G401.6 (cell line): ENCODE data around the gene POLR3F.
"Not testable (repeated sequence)": the region's sequence is repeated elsewhere in the genome, so short reads cannot be mapped to it uniquely, and the experiment has no call there.

ENCODE experiments used
- FAIRE-seq: peaks from 2 replicates; lab custom pipeline; 2012; peaks lifted over from hg19 to GRCh38; lab: Jason Lieb, UNC

The POLR3F gene

DNA sequence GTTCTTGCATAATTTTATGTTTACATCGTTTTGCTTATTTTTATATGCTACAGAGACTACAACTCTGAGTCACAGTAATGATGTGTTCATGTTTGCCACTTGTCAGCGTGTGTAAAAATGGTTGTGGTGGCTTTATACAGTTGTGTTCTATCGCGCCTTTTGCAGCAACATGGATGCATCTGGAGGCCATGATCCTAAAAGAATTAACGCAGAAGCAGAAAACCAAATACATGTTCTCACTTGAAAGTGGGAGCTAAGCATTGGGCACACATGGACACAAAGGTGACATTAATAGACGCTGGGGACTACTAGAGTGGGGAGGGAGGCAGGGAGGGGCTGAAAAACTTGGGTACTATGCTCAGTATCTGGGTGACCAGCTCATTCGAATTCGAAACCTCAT is 39.6 kb downstream of the POLR3F start:
- no peak for FAIRE-seq

DNA sequence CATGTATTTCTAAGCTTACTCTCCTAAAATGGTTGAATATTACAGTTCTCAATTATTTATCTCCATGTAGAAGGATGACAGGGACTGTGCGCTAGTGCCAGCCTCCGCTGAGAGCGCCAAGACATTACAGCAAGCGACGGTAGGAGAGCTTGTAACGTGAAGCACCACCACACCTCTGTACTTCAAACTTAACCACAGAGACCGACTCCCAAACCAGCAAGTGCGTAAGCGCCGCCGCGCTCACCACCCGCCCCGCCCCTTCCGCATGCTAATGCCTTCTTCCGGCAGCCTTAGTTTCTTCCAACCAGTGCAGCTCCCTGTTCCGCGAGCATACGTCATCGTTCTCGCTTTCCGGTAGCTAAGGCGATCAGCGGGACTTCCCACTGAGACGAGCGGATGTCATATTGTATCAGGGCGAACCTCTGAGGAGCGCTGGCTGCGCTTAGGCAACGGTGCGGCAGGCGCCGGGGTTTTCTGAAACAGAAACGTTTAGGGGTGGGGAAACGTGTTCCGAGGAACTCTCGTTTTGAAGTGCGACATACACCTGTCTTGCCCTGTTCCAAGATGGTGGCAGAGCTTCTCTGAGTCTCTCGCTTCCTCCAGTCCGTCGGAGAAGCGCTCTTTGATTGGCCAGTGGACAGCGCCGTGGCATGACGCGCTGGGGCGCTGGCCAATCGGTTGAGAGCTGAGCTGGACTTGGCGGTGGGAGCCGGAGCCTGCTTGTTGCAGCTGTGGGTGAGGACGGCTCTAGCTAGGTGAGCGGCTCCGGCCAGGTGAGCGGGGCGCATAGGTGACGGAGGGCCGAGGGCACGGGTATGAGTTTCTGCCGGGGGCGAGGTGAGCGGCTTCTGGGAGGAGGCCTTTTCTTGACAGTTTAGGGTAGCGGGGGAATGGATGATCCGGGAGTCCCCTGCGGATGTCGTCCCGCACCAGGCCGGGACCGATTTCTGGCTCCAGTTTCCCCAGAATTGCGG is 40.3 kb downstream of the POLR3F start, which contains the start of gene SEC23B:
TSS of gene SEC23B (plus strand) at position 723 of the 974 bp plus-strand sequence. CDS start 2,896 bp downstream, outside the sequence.
- FAIRE-seq, result peak; percentile 97

DNA sequence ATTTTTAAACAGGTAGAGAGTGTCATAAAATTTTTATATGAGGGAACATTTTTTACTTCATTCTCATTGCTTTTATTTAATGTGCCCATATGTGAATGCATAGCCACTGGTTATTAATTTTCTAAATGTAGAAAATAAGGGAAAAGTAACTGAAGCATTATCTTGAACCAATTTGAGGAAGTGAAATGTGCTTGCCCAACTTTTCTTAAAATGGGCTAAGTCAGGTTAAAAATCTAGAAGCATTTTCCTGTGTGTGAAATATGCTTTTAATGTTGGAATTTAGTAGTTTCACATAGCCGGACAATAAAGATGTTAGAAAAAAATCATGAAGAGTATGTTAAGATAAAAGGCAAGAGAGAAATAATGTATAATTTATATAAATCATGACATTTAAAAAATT is 44.4 kb downstream of the POLR3F start:
- FAIRE-seq, result no peak

DNA sequence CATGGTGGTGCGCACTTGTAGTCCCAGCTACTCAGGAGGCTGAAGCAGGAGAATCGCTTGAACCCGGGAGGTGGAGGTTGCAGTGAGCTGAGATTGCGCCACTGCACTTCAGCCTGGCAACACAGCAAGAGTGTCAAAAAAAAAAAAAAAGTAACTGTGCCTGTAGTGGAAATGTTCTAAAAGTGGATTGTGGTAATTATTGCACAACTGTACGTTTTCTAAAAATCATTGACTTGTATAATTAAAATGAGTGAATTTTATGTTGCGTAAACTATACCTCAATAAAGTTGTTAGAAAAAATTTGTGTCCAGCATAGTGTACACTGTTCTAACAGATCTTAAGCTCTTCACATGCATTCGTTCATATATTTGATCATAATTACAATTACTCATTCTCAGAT is 46.0 kb downstream of the POLR3F start:
- FAIRE-seq, result no peak

DNA sequence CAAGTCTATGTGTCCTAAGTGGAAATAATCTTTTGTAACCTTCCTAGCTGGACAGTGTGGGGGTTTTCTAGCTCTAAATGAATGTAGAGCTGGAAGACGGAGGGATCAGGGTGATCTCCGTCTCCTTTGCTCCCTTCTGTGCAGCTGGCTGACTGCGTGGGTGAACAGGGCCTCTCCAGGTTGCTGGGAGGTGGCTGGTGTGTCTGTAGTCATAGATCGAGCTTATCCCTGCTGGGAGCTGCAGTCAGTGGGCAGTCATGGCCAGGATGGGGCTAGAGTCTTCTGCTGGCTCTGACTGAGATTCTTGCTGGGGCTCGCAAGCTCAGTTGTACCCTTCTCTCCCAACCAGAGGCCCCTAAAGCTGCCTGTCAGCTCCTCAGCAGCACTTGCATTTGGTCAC is 46.9 kb downstream of the POLR3F start:
- FAIRE-seq, result no peak

DNA sequence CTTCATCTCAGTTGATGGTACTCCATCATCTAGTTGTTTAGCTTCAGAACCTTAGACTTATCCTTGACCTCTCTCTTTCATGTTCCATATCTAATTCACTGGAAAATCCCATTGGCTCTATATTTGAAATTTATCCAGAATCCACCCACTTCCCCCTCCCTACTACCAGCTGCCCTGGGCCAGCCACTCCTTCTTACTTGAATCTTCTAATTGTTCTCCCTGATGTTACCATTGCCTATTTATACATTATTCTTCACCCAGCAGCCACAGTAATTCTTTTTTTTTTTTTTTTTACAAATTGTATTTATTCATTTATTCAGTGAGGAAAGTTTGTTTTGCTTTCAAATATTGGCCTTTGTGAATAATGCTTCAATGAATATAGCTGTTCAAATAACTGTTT is 48.8 kb downstream of the POLR3F start:
- no peak for FAIRE-seq

DNA sequence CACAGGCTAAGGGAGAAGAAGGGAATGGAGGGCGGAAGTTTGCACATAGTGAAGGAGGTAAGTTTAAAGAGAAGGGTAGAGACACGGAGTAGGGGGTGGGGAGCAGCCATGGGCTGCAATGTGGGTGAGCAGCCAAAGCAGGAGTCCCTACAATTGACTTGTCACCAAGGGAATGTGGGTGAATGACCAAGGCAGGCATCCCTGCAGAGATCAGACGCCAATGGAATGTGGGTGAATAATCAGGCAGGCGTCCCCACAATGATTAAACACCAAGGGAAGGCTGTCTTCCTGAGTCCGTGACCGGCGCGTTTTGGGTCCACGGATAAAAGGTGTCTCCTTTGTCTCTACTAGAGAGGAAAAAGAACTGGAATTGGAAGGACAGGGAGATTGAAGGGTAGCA is 54.9 kb downstream of the POLR3F start:
- not testable (repeated sequence) for FAIRE-seq

DNA sequence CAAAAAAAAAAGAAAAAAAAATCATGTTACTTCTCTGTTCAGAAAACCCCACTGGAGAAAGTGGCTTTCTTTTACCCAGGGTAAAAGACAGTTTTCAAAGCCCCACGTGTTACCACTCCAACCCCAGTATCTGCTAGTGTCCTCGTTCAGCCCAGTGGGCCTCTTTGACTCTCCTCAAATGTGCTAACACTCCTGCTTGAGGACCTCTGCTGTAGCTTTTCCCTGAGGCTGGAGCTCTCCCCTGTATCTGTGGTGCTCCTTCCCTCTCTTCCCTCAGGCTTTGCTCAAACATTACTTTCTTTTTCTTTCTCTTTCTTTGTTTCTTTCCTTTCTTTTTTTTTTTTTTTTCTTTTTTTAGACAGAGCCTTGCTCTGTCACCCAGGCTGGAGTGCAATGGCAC is 55.9 kb downstream of the POLR3F start:
- no peak for FAIRE-seq

DNA sequence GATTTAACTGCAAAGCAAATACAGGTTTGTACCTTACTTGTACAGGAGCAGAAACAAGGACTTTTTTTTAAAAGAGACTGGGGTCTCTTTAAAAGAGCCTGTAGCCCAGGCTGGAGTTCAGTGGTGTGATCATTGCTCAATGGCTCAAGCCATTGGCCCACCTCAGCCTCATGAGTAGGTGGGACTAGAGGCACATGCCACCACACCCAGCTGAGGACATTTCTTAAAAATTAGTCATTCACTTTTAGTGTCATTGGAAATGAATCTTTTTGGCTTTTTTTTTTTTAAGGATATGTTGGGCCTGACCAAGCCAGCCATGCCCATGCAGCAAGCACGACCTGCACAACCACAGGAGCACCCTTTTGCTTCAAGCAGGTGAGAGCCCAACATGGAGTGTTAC is 57.5 kb downstream of the POLR3F start:
- FAIRE-seq, result no peak

DNA sequence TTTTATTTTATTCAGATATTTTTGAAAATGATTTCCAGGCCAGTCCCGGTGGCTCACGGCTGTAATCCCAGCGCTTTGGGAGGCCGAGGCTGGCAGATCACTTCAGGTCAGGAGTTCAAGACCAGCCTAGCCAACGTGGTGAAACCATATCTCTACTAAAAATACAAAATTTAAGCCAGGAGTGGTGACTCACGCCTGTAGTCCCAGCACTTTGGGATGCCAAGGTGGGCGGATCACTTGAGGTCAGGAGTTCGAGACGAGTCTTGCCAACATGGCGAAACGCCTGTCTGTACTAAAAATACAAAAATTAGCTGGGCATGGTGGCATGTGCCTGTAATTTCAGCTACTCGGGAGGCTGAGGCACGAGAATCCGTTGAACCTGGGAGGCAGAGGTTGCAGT is 59.6 kb downstream of the POLR3F start:
- FAIRE-seq, result not testable (repeated sequence)

DNA sequence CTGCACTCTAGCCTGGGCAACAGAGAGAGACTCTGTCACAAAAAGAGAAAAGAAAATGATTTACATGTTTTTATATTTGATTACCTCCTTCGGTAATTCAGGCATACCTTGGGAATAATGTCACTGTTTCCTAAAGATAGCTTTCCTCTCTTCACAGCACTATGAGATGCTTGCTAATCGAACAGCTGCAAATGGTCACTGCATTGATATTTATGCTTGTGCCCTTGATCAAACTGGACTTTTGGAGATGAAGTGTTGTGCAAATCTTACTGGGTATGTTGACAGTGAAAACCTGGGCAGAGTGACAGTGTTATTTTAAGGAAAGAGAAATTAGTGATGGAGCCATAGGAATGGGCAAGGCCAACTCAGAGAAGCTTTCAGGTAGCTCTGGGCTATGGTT is 60.1 kb downstream of the POLR3F start:
- FAIRE-seq, result no peak

DNA sequence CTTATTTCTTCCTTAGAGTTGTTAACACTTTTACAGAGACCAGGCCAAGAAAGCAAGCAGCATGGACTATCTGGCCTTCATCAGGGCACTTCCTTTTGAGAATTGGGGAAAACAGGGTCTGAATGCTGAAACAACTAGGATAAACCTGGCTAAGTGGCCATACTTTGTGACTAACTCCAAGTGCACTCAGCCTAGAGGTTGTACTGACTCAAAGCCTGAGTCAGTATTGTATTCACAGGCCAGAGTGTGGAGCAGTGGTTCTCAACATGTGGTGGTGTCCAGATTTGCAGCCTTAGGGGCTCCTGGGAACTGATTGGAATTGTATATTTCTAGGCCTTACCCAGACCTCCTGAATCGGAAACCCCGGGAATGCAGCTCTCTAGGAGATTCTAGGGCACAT is 60.6 kb downstream of the POLR3F start:
- FAIRE-seq, result no peak

DNA sequence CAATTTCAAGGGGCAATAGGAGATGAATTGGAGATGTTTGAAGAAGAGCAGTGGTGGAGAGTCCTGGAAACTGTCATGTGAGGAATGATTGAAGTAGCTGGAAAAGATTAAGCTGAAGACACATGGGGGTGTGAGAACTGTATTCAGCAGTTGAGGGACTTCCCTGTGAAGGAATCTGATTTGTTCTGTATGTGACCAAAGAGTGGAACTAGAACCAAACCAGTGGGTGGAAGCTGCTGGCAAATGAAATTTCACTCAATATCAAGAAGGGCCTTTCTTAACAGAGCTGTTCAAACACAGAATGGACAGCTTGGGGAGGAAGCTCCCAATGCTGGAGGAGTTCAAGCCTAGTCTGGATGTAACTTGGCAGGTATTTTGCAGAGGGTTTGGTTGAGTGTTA is 61.9 kb downstream of the POLR3F start:
- no peak for FAIRE-seq

DNA sequence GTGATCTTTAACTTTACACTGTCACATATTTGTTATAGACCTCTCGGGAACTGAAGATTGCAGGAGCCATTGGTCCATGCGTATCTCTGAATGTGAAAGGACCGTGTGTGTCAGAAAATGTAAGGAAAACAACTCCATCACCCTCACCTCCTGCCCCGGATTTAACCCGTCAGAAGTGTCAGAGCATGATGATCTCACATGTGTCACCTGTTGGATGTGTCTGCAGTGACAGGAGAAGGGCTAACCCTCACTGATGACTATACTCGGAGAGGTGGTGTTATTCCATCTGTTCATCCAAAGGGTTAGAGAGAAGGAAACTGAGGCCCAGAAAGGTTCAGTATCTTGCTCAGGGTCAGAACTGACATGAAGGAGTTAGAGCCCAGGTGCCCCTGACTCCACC is 65.4 kb downstream of the POLR3F start:
- no peak for FAIRE-seq

DNA sequence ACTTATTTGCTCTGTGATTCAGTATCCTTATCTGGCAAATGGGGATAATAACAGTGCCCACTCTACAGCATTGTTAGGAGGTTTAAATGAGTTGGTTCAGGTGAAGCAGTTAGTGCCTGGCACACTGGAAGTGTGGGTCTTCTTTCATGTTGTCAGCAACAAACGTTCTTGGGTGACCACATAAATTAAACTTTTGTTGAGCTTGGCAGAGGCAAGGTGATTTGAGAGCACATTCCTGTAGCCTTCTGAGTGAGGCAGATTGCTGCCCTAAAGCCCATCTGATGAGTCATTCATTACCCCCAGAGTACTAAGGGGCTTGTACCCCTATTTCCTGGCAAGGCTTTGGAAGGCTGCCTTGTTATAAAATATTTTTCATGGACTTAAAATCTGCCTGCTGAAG is 66.3 kb downstream of the POLR3F start:
- FAIRE-seq, result no peak

DNA sequence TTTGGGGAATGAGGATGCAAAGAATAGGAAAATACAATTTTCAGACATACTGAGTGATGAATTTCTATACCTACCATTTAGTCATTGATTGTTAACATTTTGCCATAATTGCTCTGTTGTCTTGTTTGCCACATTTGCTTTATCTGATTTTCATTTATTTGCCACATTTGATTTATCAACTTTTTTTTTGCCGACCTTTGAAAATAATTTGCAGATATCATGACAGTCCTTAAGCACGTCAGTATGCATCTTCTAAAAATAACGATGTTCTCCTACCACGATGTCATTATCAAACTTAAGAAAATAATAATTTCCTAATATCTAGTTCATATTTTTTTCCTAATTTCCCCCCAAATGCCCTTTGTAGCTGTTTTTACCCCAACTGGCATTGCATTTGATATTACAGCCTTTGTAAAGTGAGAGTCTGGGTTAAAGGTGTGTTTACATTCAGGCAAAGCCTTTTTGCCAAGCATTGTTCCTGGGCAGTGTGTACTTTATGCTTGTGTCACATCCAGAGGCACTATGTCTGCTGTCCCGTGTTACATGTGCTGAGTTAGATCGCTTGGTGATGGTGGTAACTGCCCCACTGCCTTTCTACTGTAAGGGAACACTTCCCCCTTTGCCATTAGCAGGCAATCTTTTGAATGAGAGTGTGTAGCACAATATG is 66.9 kb downstream of the POLR3F start:
- FAIRE-seq, result no peak
